Head of caudate nucleus (tissue), 42 donors: ENCODE results near the gene SLC25A24.

ENCODE experiments used
- DNase-seq, 42 donors: peaks; one replicate each; pipeline versions ENCODE4 v3.0.0 to v3.0.0-alpha.2; 2020 to 2021; ENCODE audit warnings: mixed read lengths in 7 of 42
- intact Hi-C: fragments of 100-400 bp; cut with DNase I; formaldehyde crosslinking; loops from one replicate; pipeline ENCODE4 v1.15.0; 2022

SLC25A24 gene

GRCh38 chr1:108117237-108117636 lies 82.9 kb downstream of the SLC25A24 start:
- intact Hi-C loops, result no loop called here
- no peak for DNase-seq

GRCh38 chr1:108114033-108114599 lies 86.0 kb downstream of the SLC25A24 start:
- intact Hi-C loops, result no loop called here
- no peak for DNase-seq

GRCh38 chr1:108113496-108113895 lies 86.6 kb downstream of the SLC25A24 start:
- DNase-seq, result no peak
- intact Hi-C loops, result no loop called here

GRCh38 chr1:108109295-108109973 lies 90.7 kb downstream of the SLC25A24 start:
- intact Hi-C loops, result no loop called here
- no peak for DNase-seq

GRCh38 chr1:108108119-108108518 lies 92.0 kb downstream of the SLC25A24 start:
- intact Hi-C loops, result no loop called here
- no peak for DNase-seq

GRCh38 chr1:108107658-108108057 lies 92.5 kb downstream of the SLC25A24 start:
- no peak for DNase-seq
- intact Hi-C loops, result no loop called here

- DNase-seq, result no peak
- intact Hi-C loops, result no loop called here
These were observed 93.4 kb downstream of the SLC25A24 start for GRCh38 chr1:108106775-108107174.

GRCh38 chr1:108100148-108100547 lies 100.0 kb downstream of the SLC25A24 start:
- intact Hi-C loops, result no loop called here

GRCh38 chr1:108097018-108097417 lies 103.1 kb downstream of the SLC25A24 start:
- intact Hi-C loops, result no loop called here

More at GRCh38 chr1:108100148-108100547, 100.0 kb downstream of the SLC25A24 start:
- DNase-seq, result no peak

GRCh38 chr1:108096089-108096488 lies 104.1 kb downstream of the SLC25A24 start:
- intact Hi-C loops, result no loop called here
- DNase-seq, result no peak

More at GRCh38 chr1:108097018-108097417, 103.1 kb downstream of the SLC25A24 start:
- no peak for DNase-seq

GRCh38 chr1:108089477-108089876 lies 110.7 kb downstream of the SLC25A24 start:
- intact Hi-C loops, result no loop called here
- DNase-seq, result no peak

GRCh38 chr1:108085628-108086027 lies 114.5 kb downstream of the SLC25A24 start:
- intact Hi-C loops, result no loop called here
- DNase-seq, result no peak

- intact Hi-C loops, result no loop called here
- peak in 1 of 42 donors; percentile 40 for DNase-seq
These were observed 115.2 kb downstream of the SLC25A24 start for GRCh38 chr1:108084866-108085477.
